Hematopoietic multipotent progenitor cell (in vitro differentiated cells): ENCODE measurements around the gene DDR1. TPM values are rescaled to one million over a fixed set of nuclear protein-coding genes. Genes with fewer than 3 reads are reported as not detected.
A peak's percentile ranks its signal among the peaks of the same experiment; 100 is the strongest.

Experiments
- DNase-seq, 3 donors: peaks; one replicate each; pipeline ENCODE4 v3.0.0-alpha.2; 2011 to 2015; ENCODE audit warnings: low read depth in 2 of 3, low spot score in 2 of 3
- total RNA-seq: library from RNA; depleted of rRNA; stranded (reverse); fragments of >200 nt; gene quantifications from one replicate; pipeline ENCODE4 v1.2.3, GENCODE V29; 2012

The DDR1 gene
- 3.0 TPM for total RNA-seq

- peak in 2 of 3 donors; percentile 15 to 29 for DNase-seq
These were observed at the start of gene DDR1 for GRCh38 chr6:30883685-30884520. TSS of gene DDR1 (plus strand) at chr6:30884519. CDS start at chr6:30888730, 4,211 bp downstream.

DNA sequence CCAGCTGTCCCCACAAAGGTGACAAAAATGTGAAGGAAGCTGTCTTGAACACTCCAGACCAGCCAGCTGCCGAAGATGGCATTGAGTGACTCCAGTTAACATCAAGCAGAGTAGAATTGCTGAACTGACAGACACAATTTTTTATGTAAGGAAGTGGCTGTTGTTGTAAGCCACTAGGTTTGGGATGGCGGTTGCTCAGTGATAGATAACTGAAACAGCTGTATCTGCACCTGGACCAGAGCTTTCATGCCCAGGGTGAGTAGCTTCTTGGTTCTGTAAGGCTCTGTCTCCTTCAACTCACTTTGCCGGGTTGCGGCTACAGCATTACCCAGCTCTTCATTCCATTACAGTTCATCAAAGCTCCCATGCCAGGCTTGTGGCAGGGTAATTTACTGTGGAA lies 49.7 kb upstream of the DDR1 start:
- DNase-seq = peak in 1 of 3 donors; percentile 57

GRCh38 chr6:30835576-30835975 lies 48.7 kb upstream of the DDR1 start:
- DNase-seq = no peak

DNA sequence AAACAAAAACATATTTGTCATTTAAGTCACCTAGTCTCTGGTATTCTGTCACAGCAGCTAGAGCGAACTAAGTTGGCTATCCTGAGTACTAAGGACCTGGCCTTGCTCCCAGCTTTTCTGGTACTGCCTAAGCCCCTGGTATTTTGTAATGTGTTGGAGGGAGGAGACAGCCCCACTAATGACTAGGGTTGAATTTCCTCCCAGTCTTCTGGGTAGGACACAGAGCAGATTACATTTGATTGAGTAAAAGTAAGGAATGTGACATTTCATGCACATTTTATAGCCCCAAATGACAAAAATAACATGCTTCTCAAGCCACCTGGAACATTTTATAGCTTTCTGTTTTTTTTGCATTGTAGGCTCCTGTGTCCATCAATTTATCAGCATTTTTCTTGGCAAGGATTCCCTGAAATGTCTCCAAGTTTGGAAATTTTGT lies 47.9 kb upstream of the DDR1 start:
- DNase-seq = no peak

- DNase-seq = no peak
These were observed 47.4 kb upstream of the DDR1 start for GRCh38 chr6:30836957-30837356.

DNA sequence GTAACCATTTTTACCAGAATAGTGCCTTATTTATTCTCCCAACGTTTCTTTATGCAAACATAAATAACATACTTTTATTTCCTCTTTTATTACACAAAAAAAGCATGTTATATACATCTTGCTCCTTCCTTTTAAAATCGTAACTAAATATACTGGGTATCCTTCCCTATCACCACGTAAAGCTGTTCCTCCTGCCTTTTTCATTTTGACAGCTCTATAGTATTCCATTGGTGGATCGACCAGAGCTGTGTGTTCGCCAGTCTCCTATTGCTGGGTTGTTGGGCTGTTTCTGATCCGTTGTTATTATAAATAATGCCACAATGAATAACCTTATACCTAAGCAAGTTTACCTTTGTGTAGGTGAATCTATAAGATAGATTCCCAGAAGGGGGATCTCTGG lies 46.9 kb upstream of the DDR1 start:
- DNase-seq = no peak

DNA sequence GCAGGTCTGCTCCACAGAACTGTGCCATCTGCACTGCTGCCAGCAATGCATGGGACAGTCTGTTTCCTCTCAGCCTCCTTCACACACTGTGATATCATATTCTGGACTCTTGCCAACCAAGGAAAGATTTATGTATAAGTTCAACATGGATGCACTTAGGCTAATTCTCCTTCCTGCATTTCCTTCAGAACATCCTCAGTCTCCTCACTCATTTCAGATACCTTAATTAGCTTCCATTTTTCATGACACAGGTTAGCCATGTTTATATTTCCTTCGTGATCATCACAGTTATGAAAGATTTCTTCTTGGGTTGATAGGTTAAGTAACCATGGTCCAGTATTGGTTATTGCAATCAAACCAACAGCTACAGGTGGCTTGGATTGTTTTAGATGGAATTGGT lies 46.4 kb upstream of the DDR1 start:
- peak in 2 of 3 donors; percentile 45 to 61 for DNase-seq

DNA sequence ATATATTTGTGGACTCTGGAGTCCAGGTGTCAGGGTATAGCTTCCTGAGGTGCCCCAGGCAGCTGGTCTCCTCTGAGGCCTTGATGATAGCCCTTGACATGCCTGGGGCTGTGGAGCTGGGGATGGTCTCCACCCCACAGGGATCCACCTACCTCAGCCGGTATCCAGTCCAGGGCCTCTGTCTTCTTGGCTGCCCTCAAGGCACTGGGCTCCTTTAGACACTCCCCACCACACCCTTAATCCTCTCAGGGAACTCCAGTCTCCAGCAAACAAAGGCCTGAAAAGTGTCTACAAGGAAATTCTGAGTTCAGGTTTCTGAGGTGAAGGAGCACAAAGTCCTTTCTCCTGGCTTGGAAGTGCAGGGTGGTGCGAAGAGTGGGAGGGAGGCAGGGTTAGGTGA lies 44.6 kb upstream of the DDR1 start:
- DNase-seq = no peak

DNA sequence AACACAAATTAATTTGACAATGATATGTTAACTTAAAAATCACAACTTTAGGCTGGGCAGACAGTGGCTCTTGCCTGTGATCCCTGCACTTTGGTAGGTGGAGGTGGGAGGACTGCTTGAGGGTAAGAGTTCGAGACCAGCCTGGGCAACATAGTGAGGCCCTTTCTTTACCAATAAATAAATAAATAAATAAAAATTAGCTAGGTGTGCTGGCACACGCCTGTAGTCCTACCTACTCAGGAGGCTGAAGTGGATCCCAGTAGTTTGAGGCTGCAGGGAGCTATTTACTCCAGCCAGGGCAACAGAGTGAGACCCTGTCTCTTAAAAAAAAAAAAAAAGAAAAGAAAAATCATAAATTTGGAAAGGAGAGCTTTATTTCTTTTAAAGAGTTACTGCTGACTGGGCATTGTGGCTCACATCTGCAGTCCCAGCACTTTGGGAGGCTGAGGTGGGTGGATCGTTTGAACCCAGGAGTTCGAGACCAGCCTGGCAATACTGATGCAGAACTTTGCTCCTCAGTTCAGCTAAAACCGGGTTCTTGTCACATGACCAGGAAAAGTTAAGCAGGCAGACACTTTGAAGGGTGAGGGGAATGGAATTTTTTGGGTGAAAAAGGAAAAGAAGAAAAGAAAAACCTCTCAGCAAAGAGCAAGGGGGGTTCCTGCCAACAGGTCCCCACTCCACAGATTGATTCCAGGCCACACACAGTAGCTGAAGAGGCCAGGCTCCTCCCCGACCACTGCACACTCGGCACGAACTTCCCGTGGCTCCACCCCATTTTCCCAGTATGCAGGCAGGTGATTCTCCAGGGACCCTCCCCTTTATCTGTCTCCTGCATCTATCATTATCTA lies 44.0 kb upstream of the DDR1 start:
- no peak for DNase-seq

- DNase-seq = no peak
These were observed 43.2 kb upstream of the DDR1 start for GRCh38 chr6:30840935-30841643.

DNA sequence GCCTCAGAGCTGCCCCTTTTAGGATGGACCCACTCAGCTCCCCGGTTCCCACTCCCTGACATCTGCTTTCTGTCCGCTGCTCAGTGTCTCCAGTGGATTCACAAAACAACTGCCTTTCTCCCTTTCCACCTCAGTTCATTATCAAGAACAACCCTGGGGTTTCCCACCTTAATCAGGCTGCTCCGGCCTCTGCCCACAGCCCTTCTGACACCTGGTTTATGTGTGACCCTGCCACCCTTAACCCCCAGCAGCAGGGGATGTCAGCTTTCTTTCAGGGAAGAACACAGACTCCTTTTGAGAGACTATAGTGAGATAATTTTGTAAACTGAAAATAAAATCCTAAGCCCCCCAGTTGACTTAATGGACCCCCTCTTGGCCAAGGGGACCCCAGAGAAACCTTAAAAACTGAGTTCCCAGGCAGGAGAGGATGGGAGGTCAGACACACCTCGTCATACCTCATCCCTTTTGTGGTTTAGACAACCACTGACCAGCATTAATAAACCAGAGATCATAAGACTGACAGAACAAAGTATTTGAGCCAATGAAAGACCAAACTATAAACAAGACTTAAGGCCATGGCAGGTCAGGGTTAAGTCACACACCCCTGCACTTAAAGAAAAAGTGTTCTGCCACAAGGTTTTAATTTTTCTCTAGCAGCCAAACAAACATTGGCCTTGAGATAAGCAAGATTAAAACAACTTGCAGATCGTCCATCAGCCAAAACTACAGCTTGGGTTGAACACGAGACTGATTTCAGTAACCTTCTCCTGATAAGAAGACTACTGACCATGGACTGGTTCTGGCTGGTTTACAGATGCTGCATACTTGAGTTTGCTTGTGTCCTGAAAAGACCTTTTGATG lies 42.4 kb upstream of the DDR1 start:
- no peak for DNase-seq

- DNase-seq = no peak
These were observed 41.3 kb upstream of the DDR1 start for GRCh38 chr6:30842754-30843610.

GRCh38 chr6:30843611-30843998 lies 40.7 kb upstream of the DDR1 start:
- DNase-seq = no peak

- DNase-seq = no peak
These were observed 40.2 kb upstream of the DDR1 start for GRCh38 chr6:30844118-30844535.

GRCh38 chr6:30845183-30845582 lies 39.1 kb upstream of the DDR1 start:
- DNase-seq = no peak

- DNase-seq = no peak
These were observed 36.8 kb upstream of the DDR1 start for GRCh38 chr6:30847421-30847970.

DNA sequence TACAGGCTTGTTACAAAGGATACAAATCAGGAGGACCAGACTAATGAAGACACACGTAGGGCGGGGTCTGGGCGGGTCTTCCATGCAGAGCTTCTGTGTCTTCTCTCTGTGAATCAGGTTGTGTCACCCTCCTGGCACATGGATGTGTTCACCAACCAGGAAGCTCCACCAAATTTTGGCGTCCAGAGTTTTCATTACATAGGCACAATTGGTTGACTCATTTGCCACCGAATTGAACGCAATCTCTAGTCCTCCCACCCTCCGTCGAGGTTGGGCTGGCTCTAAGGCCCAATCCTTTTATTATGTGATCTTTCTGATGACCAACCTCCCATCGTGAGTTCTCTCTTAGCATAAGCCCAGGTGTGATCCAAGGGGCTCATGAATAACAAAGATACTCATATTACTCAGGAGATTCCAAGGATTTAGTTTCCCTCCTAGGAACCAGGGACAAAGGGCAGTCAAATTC lies 36.3 kb upstream of the DDR1 start:
- DNase-seq = no peak

- no peak for DNase-seq
These were observed 34.2 kb upstream of the DDR1 start for GRCh38 chr6:30849903-30850651.
